Effector memory CD4-positive, alpha-beta T cell (primary cell): ENCODE measurements around the gene RASGRF1.
"Not testable (repeated sequence)": the region's sequence is repeated elsewhere in the genome, so short reads cannot be mapped to it uniquely, and the experiment has no call there.

Source experiments
- DNase-seq, 3 donors: peaks; one replicate each; pipeline ENCODE4 v3.0.0-alpha.2; 2020
- H3K27ac ChIP-seq: 2 replicates; pipeline ENCODE4 v1.7.0; 2013; ENCODE audit warnings: mild to moderate bottlenecking, low read length, moderate library complexity; ENCODE audit not compliant: insufficient read depth, poor library complexity, severe bottlenecking
- H3K27me3 ChIP-seq: replicated peaks from 2 replicates; pipeline ENCODE4 v1.7.0; 2013; ENCODE audit warnings: mild to moderate bottlenecking, low read length; ENCODE audit not compliant: insufficient read depth, control insufficient read depth, poor library complexity, severe bottlenecking
- H3K36me3 ChIP-seq: 2 replicates; pipeline ENCODE4 v1.7.0; 2013; ENCODE audit warnings: mild to moderate bottlenecking, low read length, moderate library complexity; ENCODE audit not compliant: control insufficient read depth, insufficient read depth
- H3K4me1 ChIP-seq: 2 replicates; pipeline ENCODE4 v1.7.0; 2013; ENCODE audit warnings: low read length, mild to moderate bottlenecking; ENCODE audit not compliant: control insufficient read depth, insufficient read depth, poor library complexity, severe bottlenecking
- H3K4me3 ChIP-seq: 2 replicates; pipeline ENCODE4 v1.7.0; 2013; ENCODE audit warnings: low read length, low read depth, mild to moderate bottlenecking; ENCODE audit not compliant: insufficient read depth, poor library complexity, severe bottlenecking
- H3K9me3 ChIP-seq: 2 replicates; pipeline ENCODE4 v1.7.0; 2013; ENCODE audit warnings: mild to moderate bottlenecking, low read length, moderate library complexity; ENCODE audit not compliant: control insufficient read depth

The RASGRF1 gene

GRCh38 chr15:79122391-79122790 lies 31.8 kb upstream of the RASGRF1 start:
- Histone ChIP-seq H3K27ac (no peak overlapping the region), H3K27me3 (no peaks in the 10 kb centered on the region), H3K4me3 (no peak overlapping the region), H3K36me3 (no peaks in the 10 kb centered on the region), H3K4me1 (no peaks in the 10 kb centered on the region), H3K9me3 (no peaks in the 10 kb centered on the region)
- DNase-seq = no peak

- no peak for DNase-seq
- H3K27me3 ChIP-seq = no peaks in the 10 kb centered on the region
- no peak overlapping the region for H3K27ac ChIP-seq
- H3K4me1 ChIP-seq = no peaks in the 10 kb centered on the region
- no peaks in the 10 kb centered on the region for H3K9me3 ChIP-seq
- H3K36me3 ChIP-seq = no peaks in the 10 kb centered on the region
- H3K4me3 ChIP-seq = no peak overlapping the region
These were observed 31.0 kb upstream of the RASGRF1 start for GRCh38 chr15:79121571-79121970.

GRCh38 chr15:79117442-79118204 lies 27.0 kb upstream of the RASGRF1 start:
- Histone ChIP-seq H3K36me3 (no peaks in the 10 kb centered on the region), H3K4me1 (no peaks in the 10 kb centered on the region), H3K27me3 (no peaks in the 10 kb centered on the region), H3K4me3 (no peak overlapping the region), H3K27ac (no peak overlapping the region), H3K9me3 (no peaks in the 10 kb centered on the region)
- no peak for DNase-seq

- H3K9me3 ChIP-seq = no peaks in the 10 kb centered on the region
- H3K27me3 ChIP-seq = no peaks in the 10 kb centered on the region
- no peaks in the 10 kb centered on the region for H3K36me3 ChIP-seq
- no peaks in the 10 kb centered on the region for H3K4me1 ChIP-seq
- no peak for DNase-seq
- H3K27ac ChIP-seq = no peak overlapping the region
- H3K4me3 ChIP-seq = no peak overlapping the region
These were observed 26.2 kb upstream of the RASGRF1 start for GRCh38 chr15:79116771-79117170.

GRCh38 chr15:79115986-79116665 lies 25.5 kb upstream of the RASGRF1 start:
- H3K9me3 ChIP-seq = no peaks in the 10 kb centered on the region
- H3K36me3 ChIP-seq = no peaks in the 10 kb centered on the region
- H3K4me3 ChIP-seq = no peak overlapping the region
- DNase-seq = no peak
- H3K27me3 ChIP-seq = no peaks in the 10 kb centered on the region
- H3K4me1 ChIP-seq = no peaks in the 10 kb centered on the region
- H3K27ac ChIP-seq = no peak overlapping the region

GRCh38 chr15:79113831-79114230 lies 23.3 kb upstream of the RASGRF1 start:
- no peak for DNase-seq
- H3K9me3 ChIP-seq = no peaks in the 10 kb centered on the region
- no peaks in the 10 kb centered on the region for H3K36me3 ChIP-seq

DNA sequence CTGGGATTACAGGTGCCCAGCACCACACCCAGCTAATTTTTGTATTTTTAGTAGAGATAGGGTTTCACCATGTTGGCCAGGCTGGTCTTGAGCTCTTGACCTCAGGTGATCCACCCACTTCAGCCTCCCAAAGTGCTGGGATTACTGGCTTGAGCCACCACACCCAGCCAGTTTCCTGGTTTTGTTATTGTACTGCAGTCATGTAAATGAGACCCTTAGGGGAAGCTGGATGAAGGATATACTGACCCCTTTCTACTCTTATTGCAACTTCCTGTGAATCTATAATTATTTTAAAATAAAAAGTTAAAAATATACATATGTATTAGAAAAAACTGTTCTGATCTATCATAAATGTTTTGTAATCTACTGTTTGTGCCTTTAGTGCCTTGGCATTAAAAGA lies 20.8 kb upstream of the RASGRF1 start:
- not testable (repeated sequence) for DNase-seq, H3K27ac ChIP-seq, H3K9me3 ChIP-seq

More at GRCh38 chr15:79113831-79114230, 23.3 kb upstream of the RASGRF1 start:
- no peak overlapping the region for H3K27ac ChIP-seq
- H3K4me3 ChIP-seq = no peak overlapping the region
- H3K27me3 ChIP-seq = no peaks in the 10 kb centered on the region
- H3K4me1 ChIP-seq = no peaks in the 10 kb centered on the region

GRCh38 chr15:79105141-79105540 lies 14.6 kb upstream of the RASGRF1 start:
- no peaks in the 10 kb centered on the region for H3K9me3 ChIP-seq
- H3K4me1 ChIP-seq = no peaks in the 10 kb centered on the region
- H3K27ac ChIP-seq = no peak overlapping the region
- no peaks in the 10 kb centered on the region for H3K36me3 ChIP-seq
- H3K27me3 ChIP-seq = peaks cover 5% of the 10 kb centered on the region
- no peak overlapping the region for H3K4me3 ChIP-seq
- no peak for DNase-seq

More for the DNA sequence above, 20.8 kb upstream of the RASGRF1 start:
- not testable (repeated sequence) for H3K4me1 ChIP-seq, H3K27me3 ChIP-seq, H3K36me3 ChIP-seq, H3K4me3 ChIP-seq

DNA sequence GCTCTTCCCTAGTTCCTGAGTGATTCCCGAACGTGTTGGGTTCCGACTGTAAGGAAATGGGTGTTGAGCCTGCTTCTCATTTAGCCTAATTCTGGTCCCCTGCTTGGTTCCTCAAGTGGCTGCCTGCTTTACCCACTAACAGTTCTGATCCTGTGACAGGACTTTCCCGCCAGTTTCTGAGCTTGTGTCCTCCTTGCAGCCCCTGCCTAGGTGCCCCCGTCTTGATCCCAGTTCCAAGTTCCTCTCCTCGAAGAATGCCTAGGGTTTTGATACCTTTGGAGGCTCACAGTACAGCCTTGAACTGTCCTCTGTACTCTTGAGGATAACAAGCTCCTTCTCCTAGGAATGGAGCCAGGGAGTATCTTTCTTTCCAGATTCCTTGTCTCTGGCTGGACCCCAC lies 12.0 kb upstream of the RASGRF1 start:
- no peaks in the 10 kb centered on the region for H3K4me1 ChIP-seq
- H3K27ac ChIP-seq = no peak overlapping the region
- no peak overlapping the region for H3K4me3 ChIP-seq
- peaks cover 5% of the 10 kb centered on the region for H3K27me3 ChIP-seq
- H3K36me3 ChIP-seq = no peaks in the 10 kb centered on the region
- H3K9me3 ChIP-seq = no peaks in the 10 kb centered on the region
- DNase-seq = no peak

- Histone ChIP-seq H3K4me3 (no peak overlapping the region), H3K36me3 (no peaks in the 10 kb centered on the region), H3K4me1 (no peaks in the 10 kb centered on the region), H3K9me3 (no peaks in the 10 kb centered on the region), H3K27me3 (peaks cover 5% of the 10 kb centered on the region), H3K27ac (no peak overlapping the region)
- no peak for DNase-seq
These were observed 11.4 kb upstream of the RASGRF1 start for GRCh38 chr15:79101866-79102581.
